ENCODE data around the gene RTN4R. TPM values are rescaled to one million over a fixed set of nuclear protein-coding genes. Genes with fewer than 3 reads are reported as not detected.

The RTN4R gene
- total and polyA plus RNA-seq, 9 of the 15 experiments (the other 6 are each of a cell fraction or from before 2014, with no cell fraction given), result 0.04 to 2.8 (median 1.4) TPM; not detected in 3

- TF ChIP-seq UBTF (IDR thresholded peaks at IDR 0.05; ENCODE audit: borderline replicate concordance in 1 of 2, low read depth in 2 of 2, low read length in 2 of 2), result peak; percentile 58 to 89; a peak in 3 of 4 replicates
- no peak for TF ChIP-seq PHTF2 (CRISPR knock-in tag; IDR thresholded peaks at IDR 0.05)
- peak; percentile 76 for TF ChIP-seq RBBP5 (IDR thresholded peaks at IDR 0.05; ENCODE audit: borderline replicate concordance, insufficient read depth, low read length, poor library complexity, severe bottlenecking)
- no peak for TF ChIP-seq SMARCA4 (IDR thresholded peaks at IDR 0.05)
- TF ChIP-seq E2F1 (CRISPR knock-in tag; IDR thresholded peaks at IDR 0.05), result 0 out of 2 replicates have a peak, but pooled peaks have one; percentile 34
- TF ChIP-seq HDAC6 (IDR thresholded peaks at IDR 0.05; ENCODE audit: low read depth, low read length), result no peak
- TF ChIP-seq TAF9B (IDR thresholded peaks at IDR 0.05; ENCODE audit: partially characterized antibody), result no peak
- TF ChIP-seq KDM5B (IDR thresholded peaks at IDR 0.05; ENCODE audit: insufficient replicate concordance, low read depth, low read length), result peak; percentile 39
- TF ChIP-seq HOXB6 (CRISPR knock-in tag; IDR thresholded peaks at IDR 0.05; ENCODE audit: borderline replicate concordance), result no peak
- no peak for TF ChIP-seq ETV1 (tag; conservative IDR thresholded peaks at IDR 0.05; ENCODE audit: low read depth)
- TF ChIP-seq PATZ1 (CRISPR knock-in tag; IDR thresholded peaks at IDR 0.05; ENCODE audit: borderline replicate concordance), result no peak
- no peak for TF ChIP-seq POLR2AphosphoS2 (IDR thresholded peaks at IDR 0.05; ENCODE audit: low read length)
- TF ChIP-seq THRA (IDR thresholded peaks at IDR 0.05), result no peak
- TF ChIP-seq CBX1 (IDR thresholded peaks at IDR 0.05; ENCODE audit: low read depth), result no peak; the same call in 1 of the 2 replicates
- no peak for TF ChIP-seq BCOR (IDR thresholded peaks at IDR 0.05)
- peak; percentile 54; the same call in 1 of the 2 replicates for TF ChIP-seq ATF2 (CRISPR knock-in tag; IDR thresholded peaks at IDR 0.05)
- TF ChIP-seq GABPA (tag; conservative IDR thresholded peaks at IDR 0.05; ENCODE audit: low read depth), result no peak
- no peak for TF ChIP-seq HIVEP1 (CRISPR knock-in tag; IDR thresholded peaks at IDR 0.05)
Observed at GRCh38 chr22:20267441-20268278, 458 bp downstream of the RTN4R start (continued).

All from K562 (cell line).